Neutrophil (primary cell): ENCODE results near the gene CNPY1.

Experiments used
- H3K27ac ChIP-seq: fragments of 200-600 bp; sonication (generic); 2 replicates; pipeline ENCODE4 v1.5.1; 2016; ENCODE audit warnings: mild to moderate bottlenecking, moderate library complexity
- H3K27me3 ChIP-seq: fragments of 200-600 bp; sonication (generic); 2 replicates; pipeline ENCODE4 v1.6.0; 2016; ENCODE audit warnings: mild to moderate bottlenecking
- H3K36me3 ChIP-seq: fragments of 200-600 bp; sonication (generic); 2 replicates; pipeline ENCODE4 v1.5.1; 2017
- H3K4me1 ChIP-seq, 2 experiments: fragments of 200-600 bp in 1 of 2; sonication (generic) in 1 of 2; 1 replicate in 1 of 2; 2 replicates in 1 of 2; pipeline versions ENCODE4 v1.5.1 to v1.6.1; 2013 to 2016; ENCODE audit warnings: low read depth in 1 of 2, low read length in 1 of 2, mild to moderate bottlenecking in 1 of 2, moderate library complexity in 1 of 2; ENCODE audit not compliant: control insufficient read depth in 1 of 2, insufficient read depth in 1 of 2
- H3K4me3 ChIP-seq, 2 experiments: fragments of 200-600 bp in 1 of 2; sonication (generic) in 1 of 2; 1 replicate in 1 of 2; 2 replicates in 1 of 2; pipeline ENCODE4 v1.5.1; 2013 to 2016; ENCODE audit warnings: low read depth in 1 of 2, low read length in 1 of 2, mild to moderate bottlenecking in 1 of 2, moderate library complexity in 1 of 2
- H3K9me3 ChIP-seq: fragments of 200-600 bp; sonication (generic); 2 replicates; pipeline ENCODE4 v1.5.1; 2016
- TF ChIP-seq, protein P1 (sequence below): fragments of 200-600 bp; sonication (generic); IDR thresholded peaks from 2 replicates; pipeline ENCODE4 v1.5.1; 2016; ENCODE audit warnings: antibody characterized with exemption

The CNPY1 gene

GRCh38 chr7:155518633-155519032, 27.7 kb downstream of the CNPY1 start:
- no peak overlapping the region for H3K27ac ChIP-seq
- H3K9me3 ChIP-seq = no peaks in the 10 kb centered on the region
- H3K27me3 ChIP-seq = peaks cover 100% of the 10 kb centered on the region
- H3K4me3 ChIP-seq = no peak overlapping the region
- no peaks in the 10 kb centered on the region for H3K4me1 ChIP-seq
- H3K36me3 ChIP-seq = no peaks in the 10 kb centered on the region
- TF ChIP-seq, protein P1, sequence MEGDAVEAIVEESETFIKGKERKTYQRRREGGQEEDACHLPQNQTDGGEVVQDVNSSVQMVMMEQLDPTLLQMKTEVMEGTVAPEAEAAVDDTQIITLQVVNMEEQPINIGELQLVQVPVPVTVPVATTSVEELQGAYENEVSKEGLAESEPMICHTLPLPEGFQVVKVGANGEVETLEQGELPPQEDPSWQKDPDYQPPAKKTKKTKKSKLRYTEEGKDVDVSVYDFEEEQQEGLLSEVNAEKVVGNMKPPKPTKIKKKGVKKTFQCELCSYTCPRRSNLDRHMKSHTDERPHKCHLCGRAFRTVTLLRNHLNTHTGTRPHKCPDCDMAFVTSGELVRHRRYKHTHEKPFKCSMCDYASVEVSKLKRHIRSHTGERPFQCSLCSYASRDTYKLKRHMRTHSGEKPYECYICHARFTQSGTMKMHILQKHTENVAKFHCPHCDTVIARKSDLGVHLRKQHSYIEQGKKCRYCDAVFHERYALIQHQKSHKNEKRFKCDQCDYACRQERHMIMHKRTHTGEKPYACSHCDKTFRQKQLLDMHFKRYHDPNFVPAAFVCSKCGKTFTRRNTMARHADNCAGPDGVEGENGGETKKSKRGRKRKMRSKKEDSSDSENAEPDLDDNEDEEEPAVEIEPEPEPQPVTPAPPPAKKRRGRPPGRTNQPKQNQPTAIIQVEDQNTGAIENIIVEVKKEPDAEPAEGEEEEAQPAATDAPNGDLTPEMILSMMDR = no peak

DNA sequence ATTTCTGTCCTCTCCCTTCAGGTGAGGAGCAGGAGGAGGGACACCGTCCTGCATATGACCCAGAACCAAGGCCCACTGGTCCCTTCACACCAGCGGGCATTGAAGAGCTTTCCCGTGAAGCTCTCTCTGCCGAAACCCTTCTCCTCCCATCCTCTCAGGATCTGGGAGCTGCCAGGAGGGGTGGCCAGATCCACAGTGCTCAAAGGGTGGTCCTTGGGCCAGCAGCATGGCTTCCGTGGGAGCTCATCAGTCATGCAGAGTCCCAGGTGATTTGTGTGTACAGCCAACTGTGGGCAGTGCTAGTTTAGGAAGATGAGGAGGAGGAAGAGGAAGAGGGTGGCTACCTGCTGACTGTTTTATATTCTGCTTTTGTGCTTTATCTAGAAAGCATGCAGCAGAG, 28.4 kb downstream of the CNPY1 start:
- Histone ChIP-seq H3K27ac (no peak overlapping the region), H3K4me1 (no peaks in the 10 kb centered on the region), H3K36me3 (no peaks in the 10 kb centered on the region), H3K9me3 (no peaks in the 10 kb centered on the region), H3K4me3 (no peak overlapping the region), H3K27me3 (peaks cover 100% of the 10 kb centered on the region)
- TF ChIP-seq, protein P1 = no peak

GRCh38 chr7:155517452-155517851, 28.9 kb downstream of the CNPY1 start:
- TF ChIP-seq, protein P1 = no peak
- H3K9me3 ChIP-seq = no peaks in the 10 kb centered on the region
- H3K27ac ChIP-seq = no peak overlapping the region
- no peaks in the 10 kb centered on the region for H3K4me1 ChIP-seq
- H3K4me3 ChIP-seq = no peak overlapping the region
- no peaks in the 10 kb centered on the region for H3K36me3 ChIP-seq
- H3K27me3 ChIP-seq = peaks cover 100% of the 10 kb centered on the region

DNA sequence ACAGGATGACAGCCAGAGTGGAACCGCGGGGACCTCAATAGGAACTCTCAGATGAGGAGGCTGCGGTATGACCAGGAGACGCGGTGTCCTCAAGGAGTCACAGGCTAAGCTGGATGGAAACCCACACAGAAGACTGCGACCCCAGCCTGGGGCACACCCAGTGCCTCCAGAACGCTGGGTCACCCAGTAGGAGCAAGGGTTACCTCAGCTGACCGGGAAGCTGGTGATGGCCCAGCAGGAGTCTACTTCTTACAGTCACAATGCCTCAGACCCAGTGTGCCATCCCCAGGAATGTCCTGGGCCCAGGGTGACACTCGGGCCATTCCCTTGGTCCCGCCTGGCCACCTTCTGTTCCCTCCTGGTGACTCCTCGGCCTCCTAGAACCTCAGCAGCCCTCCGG, 29.9 kb downstream of the CNPY1 start:
- Histone ChIP-seq H3K27me3 (peaks cover 100% of the 10 kb centered on the region), H3K4me3 (no peak overlapping the region), H3K4me1 (no peaks in the 10 kb centered on the region), H3K27ac (no peak overlapping the region), H3K9me3 (no peaks in the 10 kb centered on the region), H3K36me3 (no peaks in the 10 kb centered on the region)
- TF ChIP-seq, protein P1 = no peak

DNA sequence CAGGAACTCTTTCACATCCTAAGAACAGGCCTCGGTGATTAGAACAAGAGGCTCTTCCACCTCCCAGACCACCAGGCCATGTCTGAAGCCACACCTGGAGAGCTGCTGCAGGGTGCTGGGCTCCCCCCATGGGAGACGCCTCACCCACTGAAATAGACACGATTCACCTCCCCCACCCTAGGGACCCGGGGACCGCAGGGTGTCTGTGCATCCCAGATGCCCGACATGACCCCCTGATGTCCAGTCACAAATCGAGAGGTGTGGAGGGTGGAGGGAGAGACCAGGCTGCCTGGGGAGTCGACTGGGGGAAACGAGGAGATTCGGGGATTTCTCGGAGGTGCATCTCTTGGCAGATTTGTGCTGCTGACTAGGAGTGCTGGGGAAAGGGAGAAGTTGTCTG, 31.0 kb downstream of the CNPY1 start:
- Histone ChIP-seq H3K27me3 (peaks cover 100% of the 10 kb centered on the region), H3K4me3 (no peak overlapping the region), H3K27ac (no peak overlapping the region), H3K36me3 (no peaks in the 10 kb centered on the region), H3K9me3 (no peaks in the 10 kb centered on the region), H3K4me1 (peaks cover 0 to 1% of the 10 kb centered on the region in 2 experiments)
- TF ChIP-seq, protein P1 = no peak

- H3K9me3 ChIP-seq = no peaks in the 10 kb centered on the region
- H3K4me1 ChIP-seq = peaks cover 3 to 11% of the 10 kb centered on the region in 2 experiments
- no peak overlapping the region for H3K27ac ChIP-seq
- H3K4me3 ChIP-seq = no peak overlapping the region
- no peaks in the 10 kb centered on the region for H3K36me3 ChIP-seq
- TF ChIP-seq, protein P1 = no peak
- peaks cover 100% of the 10 kb centered on the region for H3K27me3 ChIP-seq
Measured at GRCh38 chr7:155514296-155514695, 32.1 kb downstream of the CNPY1 start.
